ENCODE results near the gene TIMM50. TPM values are rescaled to one million over a fixed set of nuclear protein-coding genes. Genes with fewer than 3 reads are reported as not detected.

TIMM50 gene
- total and polyA plus RNA-seq, 2 of the 13 experiments (the other 11 are each of a cell fraction or from before 2014, with no cell fraction given) = 91.1 to 92.5 TPM

DNA sequence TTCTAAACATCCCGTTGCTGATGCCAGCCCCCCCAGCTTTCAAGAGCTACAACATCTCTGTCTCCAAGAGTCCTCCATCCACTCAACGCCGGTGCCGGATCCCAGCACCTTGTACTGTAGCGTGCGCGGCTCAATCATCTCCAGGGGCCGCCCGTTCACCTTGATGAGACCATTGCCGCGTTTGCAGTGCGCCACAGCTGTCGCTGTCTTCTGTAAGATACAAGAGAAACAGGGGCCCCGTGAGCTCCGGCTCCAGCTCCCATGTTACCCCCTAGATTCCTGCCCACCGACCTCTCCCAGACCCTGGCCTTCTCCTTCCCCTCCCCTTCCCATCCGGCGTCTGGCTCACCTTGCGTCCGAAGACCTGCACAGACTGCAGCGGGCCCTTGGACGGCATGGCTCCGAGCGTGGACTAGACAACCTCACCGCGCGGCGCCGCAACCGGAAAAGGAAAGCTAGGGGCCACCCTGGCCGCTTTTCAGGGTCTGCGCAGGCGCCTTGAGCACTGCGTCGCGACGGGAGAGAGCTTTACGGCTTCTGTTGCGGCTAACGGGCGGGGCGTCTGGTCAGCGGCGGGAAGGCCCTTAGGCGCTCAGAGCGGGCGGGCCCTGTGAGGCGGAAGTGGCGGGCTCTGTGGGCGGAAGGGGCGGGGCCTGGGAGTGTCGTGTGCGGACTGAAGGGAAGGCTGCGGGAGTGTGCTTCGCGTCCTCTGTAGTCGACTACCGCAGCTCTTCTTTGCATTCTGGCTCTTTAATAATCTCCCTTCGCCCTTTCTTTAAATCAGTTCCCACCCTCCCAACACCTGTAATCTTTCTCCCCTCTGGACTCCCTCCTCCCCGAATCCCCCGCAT lies 44.9 kb upstream of the TIMM50 start, which contains the start of gene RPS16 (continued):
- TF ChIP-seq MED1 (CRISPR knock-in tag; IDR thresholded peaks at IDR 0.05) (peak; percentile 86), HDAC6 (IDR thresholded peaks at IDR 0.05; ENCODE audit: low read depth, low read length) (no peak), SP2 (CRISPR knock-in tag; IDR thresholded peaks at IDR 0.05) (peak; percentile 88), ZNF160 (CRISPR knock-in tag; IDR thresholded peaks at IDR 0.05) (peak; percentile 72), ZNF577 (CRISPR knock-in tag; IDR thresholded peaks at IDR 0.05; ENCODE audit: borderline replicate concordance, low read depth) (0 out of 2 replicates have a peak, but pooled peaks have one; percentile 7), TBX2 (CRISPR knock-in tag; IDR thresholded peaks at IDR 0.05; ENCODE audit: borderline replicate concordance) (peak; percentile 92), POLR2AphosphoS5 (IDR thresholded peaks at IDR 0.05; ENCODE audit: low read depth, low read length) (peak; percentile 99), ZNF251 (CRISPR knock-in tag; IDR thresholded peaks at IDR 0.05) (peak; percentile 88; the same call in 1 of the 2 replicates), ZNF709 (CRISPR knock-in tag; IDR thresholded peaks at IDR 0.05) (peak; percentile 85; the same call in 1 of the 2 replicates), ZNF501 (CRISPR knock-in tag; IDR thresholded peaks at IDR 0.05) (peak; percentile 98), JUN (CRISPR knock-in tag; IDR thresholded peaks at IDR 0.05) (peak; percentile 64; the same call in 1 of the 2 replicates), DR1 (CRISPR knock-in tag; IDR thresholded peaks at IDR 0.05) (peak; percentile 97), SMAD1 (CRISPR knock-in tag; IDR thresholded peaks at IDR 0.05; ENCODE audit: borderline replicate concordance, low read depth) (peak; percentile 95; the same call in 1 of the 2 replicates), PHF8 (CRISPR knock-in tag; IDR thresholded peaks at IDR 0.05) (peak; percentile 92)
- TF ChIP-seq, protein P1, sequence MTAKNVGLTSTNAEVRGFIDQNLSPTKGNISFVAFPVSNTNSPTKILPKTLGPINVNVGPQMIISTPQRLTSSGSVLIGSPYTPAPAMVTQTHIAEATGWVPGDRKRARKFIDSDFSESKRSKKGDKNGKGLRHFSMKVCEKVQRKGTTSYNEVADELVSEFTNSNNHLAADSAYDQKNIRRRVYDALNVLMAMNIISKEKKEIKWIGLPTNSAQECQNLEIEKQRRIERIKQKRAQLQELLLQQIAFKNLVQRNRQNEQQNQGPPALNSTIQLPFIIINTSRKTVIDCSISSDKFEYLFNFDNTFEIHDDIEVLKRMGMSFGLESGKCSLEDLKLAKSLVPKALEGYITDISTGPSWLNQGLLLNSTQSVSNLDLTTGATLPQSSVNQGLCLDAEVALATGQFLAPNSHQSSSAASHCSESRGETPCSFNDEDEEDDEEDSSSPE (CRISPR knock-in tag; IDR thresholded peaks at IDR 0.05) = peak; percentile 98
- TF ChIP-seq, protein P2, sequence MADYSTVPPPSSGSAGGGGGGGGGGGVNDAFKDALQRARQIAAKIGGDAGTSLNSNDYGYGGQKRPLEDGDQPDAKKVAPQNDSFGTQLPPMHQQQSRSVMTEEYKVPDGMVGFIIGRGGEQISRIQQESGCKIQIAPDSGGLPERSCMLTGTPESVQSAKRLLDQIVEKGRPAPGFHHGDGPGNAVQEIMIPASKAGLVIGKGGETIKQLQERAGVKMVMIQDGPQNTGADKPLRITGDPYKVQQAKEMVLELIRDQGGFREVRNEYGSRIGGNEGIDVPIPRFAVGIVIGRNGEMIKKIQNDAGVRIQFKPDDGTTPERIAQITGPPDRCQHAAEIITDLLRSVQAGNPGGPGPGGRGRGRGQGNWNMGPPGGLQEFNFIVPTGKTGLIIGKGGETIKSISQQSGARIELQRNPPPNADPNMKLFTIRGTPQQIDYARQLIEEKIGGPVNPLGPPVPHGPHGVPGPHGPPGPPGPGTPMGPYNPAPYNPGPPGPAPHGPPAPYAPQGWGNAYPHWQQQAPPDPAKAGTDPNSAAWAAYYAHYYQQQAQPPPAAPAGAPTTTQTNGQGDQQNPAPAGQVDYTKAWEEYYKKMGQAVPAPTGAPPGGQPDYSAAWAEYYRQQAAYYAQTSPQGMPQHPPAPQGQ (CRISPR knock-in tag; IDR thresholded peaks at IDR 0.05; ENCODE audit: borderline replicate concordance) = no peak
- TF ChIP-seq, protein P3, sequence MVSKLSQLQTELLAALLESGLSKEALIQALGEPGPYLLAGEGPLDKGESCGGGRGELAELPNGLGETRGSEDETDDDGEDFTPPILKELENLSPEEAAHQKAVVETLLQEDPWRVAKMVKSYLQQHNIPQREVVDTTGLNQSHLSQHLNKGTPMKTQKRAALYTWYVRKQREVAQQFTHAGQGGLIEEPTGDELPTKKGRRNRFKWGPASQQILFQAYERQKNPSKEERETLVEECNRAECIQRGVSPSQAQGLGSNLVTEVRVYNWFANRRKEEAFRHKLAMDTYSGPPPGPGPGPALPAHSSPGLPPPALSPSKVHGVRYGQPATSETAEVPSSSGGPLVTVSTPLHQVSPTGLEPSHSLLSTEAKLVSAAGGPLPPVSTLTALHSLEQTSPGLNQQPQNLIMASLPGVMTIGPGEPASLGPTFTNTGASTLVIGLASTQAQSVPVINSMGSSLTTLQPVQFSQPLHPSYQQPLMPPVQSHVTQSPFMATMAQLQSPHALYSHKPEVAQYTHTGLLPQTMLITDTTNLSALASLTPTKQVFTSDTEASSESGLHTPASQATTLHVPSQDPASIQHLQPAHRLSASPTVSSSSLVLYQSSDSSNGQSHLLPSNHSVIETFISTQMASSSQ (IDR thresholded peaks at IDR 0.05; ENCODE audit: low read depth) = no peak
- TF ChIP-seq, protein P3 (CRISPR knock-in tag; IDR thresholded peaks at IDR 0.05; ENCODE audit: borderline replicate concordance) = peak; percentile 77; the same call in 1 of the 2 replicates
- TF ChIP-seq, protein P4, sequence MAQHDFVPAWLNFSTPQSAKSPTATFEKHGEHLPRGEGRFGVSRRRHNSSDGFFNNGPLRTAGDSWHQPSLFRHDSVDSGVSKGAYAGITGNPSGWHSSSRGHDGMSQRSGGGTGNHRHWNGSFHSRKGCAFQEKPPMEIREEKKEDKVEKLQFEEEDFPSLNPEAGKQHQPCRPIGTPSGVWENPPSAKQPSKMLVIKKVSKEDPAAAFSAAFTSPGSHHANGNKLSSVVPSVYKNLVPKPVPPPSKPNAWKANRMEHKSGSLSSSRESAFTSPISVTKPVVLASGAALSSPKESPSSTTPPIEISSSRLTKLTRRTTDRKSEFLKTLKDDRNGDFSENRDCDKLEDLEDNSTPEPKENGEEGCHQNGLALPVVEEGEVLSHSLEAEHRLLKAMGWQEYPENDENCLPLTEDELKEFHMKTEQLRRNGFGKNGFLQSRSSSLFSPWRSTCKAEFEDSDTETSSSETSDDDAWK (CRISPR knock-in tag; IDR thresholded peaks at IDR 0.05) = no peak

All from HepG2 (cell line).